NB4 (cell line): Measurements from ENCODE around the gene ING2.

ENCODE experiments used
- TF ChIP-seq, protein P1 (sequence below): IDR thresholded peaks from one replicate; pipeline ENCODE4 v1.5.1; 2012; ENCODE audit warnings: low read depth, low read length
- TF ChIP-seq, protein P2 (sequence below): IDR thresholded peaks from 2 replicates; pipeline ENCODE4 v1.6.1; 2011; ENCODE audit warnings: low read depth, low read length

DNA sequence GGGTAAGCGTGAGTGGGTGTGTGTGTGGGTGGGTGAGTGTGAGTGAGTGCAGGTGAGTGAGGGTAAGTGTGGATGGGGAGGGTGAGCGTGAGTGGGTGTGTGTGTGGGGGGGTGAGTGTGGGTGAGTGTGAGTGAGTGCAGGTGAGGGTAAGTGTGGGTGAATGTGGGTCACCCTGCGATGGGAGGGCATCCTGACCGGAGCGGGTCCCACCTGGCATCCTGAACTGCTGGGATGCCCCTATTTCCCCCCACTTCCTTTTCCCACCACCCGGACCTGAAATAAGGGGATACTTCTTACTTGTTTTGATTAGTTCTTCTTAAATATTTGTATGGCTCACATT, 49.5 kb downstream of the ING2 start:
- TF ChIP-seq, protein P1, sequence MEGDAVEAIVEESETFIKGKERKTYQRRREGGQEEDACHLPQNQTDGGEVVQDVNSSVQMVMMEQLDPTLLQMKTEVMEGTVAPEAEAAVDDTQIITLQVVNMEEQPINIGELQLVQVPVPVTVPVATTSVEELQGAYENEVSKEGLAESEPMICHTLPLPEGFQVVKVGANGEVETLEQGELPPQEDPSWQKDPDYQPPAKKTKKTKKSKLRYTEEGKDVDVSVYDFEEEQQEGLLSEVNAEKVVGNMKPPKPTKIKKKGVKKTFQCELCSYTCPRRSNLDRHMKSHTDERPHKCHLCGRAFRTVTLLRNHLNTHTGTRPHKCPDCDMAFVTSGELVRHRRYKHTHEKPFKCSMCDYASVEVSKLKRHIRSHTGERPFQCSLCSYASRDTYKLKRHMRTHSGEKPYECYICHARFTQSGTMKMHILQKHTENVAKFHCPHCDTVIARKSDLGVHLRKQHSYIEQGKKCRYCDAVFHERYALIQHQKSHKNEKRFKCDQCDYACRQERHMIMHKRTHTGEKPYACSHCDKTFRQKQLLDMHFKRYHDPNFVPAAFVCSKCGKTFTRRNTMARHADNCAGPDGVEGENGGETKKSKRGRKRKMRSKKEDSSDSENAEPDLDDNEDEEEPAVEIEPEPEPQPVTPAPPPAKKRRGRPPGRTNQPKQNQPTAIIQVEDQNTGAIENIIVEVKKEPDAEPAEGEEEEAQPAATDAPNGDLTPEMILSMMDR = no peak
- TF ChIP-seq, protein P2, sequence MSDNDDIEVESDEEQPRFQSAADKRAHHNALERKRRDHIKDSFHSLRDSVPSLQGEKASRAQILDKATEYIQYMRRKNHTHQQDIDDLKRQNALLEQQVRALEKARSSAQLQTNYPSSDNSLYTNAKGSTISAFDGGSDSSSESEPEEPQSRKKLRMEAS = no peak
